Activated CD4-positive, alpha-beta T cell treated with anti-CD3 and anti-CD28 coated beads, Interleukin-2, amount 50 U/mL, for 4 hours (primary cell): ENCODE results near the gene CENPE.
"Not testable (repeated sequence)": the region's sequence is repeated elsewhere in the genome, so short reads cannot be mapped to it uniquely, and the experiment has no call there.

ENCODE experiments used
- DNase-seq, 2 experiments: peaks; one replicate each; pipeline ENCODE4 v3.0.0-alpha.2; 2020

Gene CENPE

GRCh38 chr4:103198111-103198765 is at the start of gene CENPE:
CENPE (minus strand) TSS chr4:103198343; CDS start chr4:103198319, 24 bp downstream.
- peak; percentile 77 to 79 for DNase-seq

- no peak for DNase-seq
Measured at GRCh38 chr4:103244251-103244650, 46.1 kb upstream of the CENPE start.

- not testable (repeated sequence) for DNase-seq
Measured at GRCh38 chr4:103230938-103231337, 32.8 kb upstream of the CENPE start.

- not testable (repeated sequence) for DNase-seq
Measured at GRCh38 chr4:103223556-103223955, 25.4 kb upstream of the CENPE start.

- DNase-seq, result no peak
Measured at GRCh38 chr4:103207673-103208072, 9.5 kb upstream of the CENPE start.

- no peak for DNase-seq
Measured at GRCh38 chr4:103204111-103204510, 6.0 kb upstream of the CENPE start.

GRCh38 chr4:103201724-103202123 is 3.6 kb upstream of the CENPE start:
- DNase-seq, result no peak

- DNase-seq, result no peak
Measured at GRCh38 chr4:103201253-103201652, 3.1 kb upstream of the CENPE start.

GRCh38 chr4:103199009-103199408 is 866 bp upstream of the CENPE start:
- no peak for DNase-seq

- DNase-seq, result no peak
Measured at GRCh38 chr4:103197765-103198110, 405 bp downstream of the CENPE start.

GRCh38 chr4:103193457-103193856 is 4.7 kb downstream of the CENPE start:
- no peak for DNase-seq

- no peak for DNase-seq
Measured at GRCh38 chr4:103171006-103171405, 27.1 kb downstream of the CENPE start.

GRCh38 chr4:103169750-103170149 is 28.4 kb downstream of the CENPE start:
- DNase-seq, result not testable (repeated sequence)

GRCh38 chr4:103168993-103169392 is 29.1 kb downstream of the CENPE start:
- DNase-seq, result no peak

- no peak for DNase-seq
Measured at GRCh38 chr4:103162176-103162575, 36.0 kb downstream of the CENPE start.

GRCh38 chr4:103158760-103159159 is 39.4 kb downstream of the CENPE start:
- DNase-seq, result no peak

GRCh38 chr4:103156106-103156505 is 42.0 kb downstream of the CENPE start:
- DNase-seq, result no peak

- DNase-seq, result no peak
Measured at GRCh38 chr4:103152381-103152780, 45.8 kb downstream of the CENPE start.

GRCh38 chr4:103150677-103151076 is 47.5 kb downstream of the CENPE start:
- DNase-seq, result no peak

- no peak for DNase-seq
Measured at GRCh38 chr4:103144926-103145325, 53.2 kb downstream of the CENPE start.

GRCh38 chr4:103137446-103137827 is 60.7 kb downstream of the CENPE start:
- no peak for DNase-seq

GRCh38 chr4:103136671-103137445 is 61.3 kb downstream of the CENPE start:
- no peak for DNase-seq

- no peak for DNase-seq
Measured at GRCh38 chr4:103129174-103129573, 69.0 kb downstream of the CENPE start.

GRCh38 chr4:103126126-103126525 is 72.0 kb downstream of the CENPE start:
- no peak for DNase-seq

GRCh38 chr4:103123114-103123513 is 75.0 kb downstream of the CENPE start:
- no peak for DNase-seq
